Body of pancreas (tissue), 4 donors: ENCODE measurements around the gene GYPC.

ENCODE experiments used
- CTCF ChIP-seq, 7 experiments: fragments of 450-650 bp in 4 of 7; fragments of 200-600 bp in 3 of 7; sonication (generic) in 3 of 7; IDR thresholded peaks; one replicate each; pipeline ENCODE4 v1.5.1; 2016 to 2019; ENCODE audit warnings: antibody characterized with exemption in 7 of 7
- POLR2A ChIP-seq, 3 donors: fragments of 450-650 bp; IDR thresholded peaks; one replicate each; pipeline ENCODE4 v1.6.1; 2016; ENCODE audit warnings: antibody characterized with exemption in 3 of 3, mild to moderate bottlenecking in 2 of 3

- no peak for TF ChIP-seq CTCF (IDR thresholded peaks at IDR 0.05)
- TF ChIP-seq POLR2A (IDR thresholded peaks at IDR 0.05): no peak
These were observed 35.7 kb upstream of the GYPC start for GRCh38 chr2:126620302-126620701.
